H9 (cell line): ENCODE measurements around the gene PPARD. TPM values are rescaled to one million over a fixed set of nuclear protein-coding genes. Genes with fewer than 3 reads are reported as not detected.

Source experiments
- DNase-seq: peaks from one replicate; pipeline ENCODE4 v3.0.0-alpha.2; 2017
- H2AFZ ChIP-seq: one replicate; pipeline ENCODE4 v1.6.1; 2013; ENCODE audit warnings: mild to moderate bottlenecking, low read length, control low read depth, moderate library complexity
- H2AK5ac ChIP-seq: 2 replicates; pipeline ENCODE4 v1.6.1; 2013; ENCODE audit warnings: low read length, control low read depth, mixed read lengths; ENCODE audit not compliant: insufficient read length
- H2BK120ac ChIP-seq: one replicate; pipeline ENCODE4 v1.6.1; 2013; ENCODE audit warnings: low read depth, mild to moderate bottlenecking, low read length, control low read depth, inconsistent platforms; ENCODE audit not compliant: poor library complexity, severe bottlenecking
- H2BK12ac ChIP-seq: 2 replicates; pipeline ENCODE4 v1.6.1; 2013; ENCODE audit warnings: low read length, control low read depth, mixed read lengths, low read depth; ENCODE audit not compliant: insufficient read length
- H2BK15ac ChIP-seq: 2 replicates; pipeline ENCODE4 v1.6.1; 2013; ENCODE audit warnings: low read depth, low read length, control low read depth
- H2BK20ac ChIP-seq: one replicate; pipeline ENCODE4 v1.6.1; 2013; ENCODE audit warnings: low read depth, mild to moderate bottlenecking, low read length, control low read depth, inconsistent platforms; ENCODE audit not compliant: poor library complexity, severe bottlenecking
- H2BK5ac ChIP-seq: 2 replicates; pipeline ENCODE4 v1.6.1; 2013; ENCODE audit warnings: low read length, control low read depth, mixed read lengths; ENCODE audit not compliant: insufficient read length
- H3K14ac ChIP-seq: 2 replicates; pipeline ENCODE4 v1.6.1; 2013; ENCODE audit warnings: low read length, control low read depth; ENCODE audit not compliant: insufficient read depth
- H3K18ac ChIP-seq: 2 replicates; pipeline ENCODE4 v1.6.1; 2013; ENCODE audit warnings: low read depth, mild to moderate bottlenecking, mixed read lengths, low read length, control low read depth; ENCODE audit not compliant: insufficient read length
- H3K23ac ChIP-seq: 2 replicates; pipeline ENCODE4 v1.6.1; 2013; ENCODE audit warnings: low read length, control low read depth, mixed read lengths, low read depth; ENCODE audit not compliant: insufficient read length
- H3K23me2 ChIP-seq: 2 replicates; pipeline ENCODE4 v1.6.1; 2013; ENCODE audit warnings: low read depth, mild to moderate bottlenecking, mixed read lengths, low read length, control low read depth; ENCODE audit not compliant: insufficient read length, poor library complexity, severe bottlenecking
- H3K27ac ChIP-seq: 2 replicates; pipeline ENCODE4 v1.5.1; 2013; ENCODE audit warnings: low read length, control low read depth, mixed read lengths, low read depth; ENCODE audit not compliant: insufficient read length
- H3K27me3 ChIP-seq: 2 replicates; pipeline ENCODE4 v1.6.1; 2013; ENCODE audit warnings: low read length, control low read depth, inconsistent platforms; ENCODE audit not compliant: insufficient read depth
- H3K4ac ChIP-seq: 2 replicates; pipeline ENCODE4 v1.6.1; 2013; ENCODE audit warnings: low read depth, mild to moderate bottlenecking, control low read depth, inconsistent platforms, low read length, moderate library complexity
- H3K4me1 ChIP-seq: 2 replicates; pipeline ENCODE4 v1.6.1; 2013; ENCODE audit warnings: low read length, control low read depth, inconsistent platforms; ENCODE audit not compliant: insufficient read depth
- H3K4me2 ChIP-seq: 2 replicates; pipeline ENCODE4 v1.6.1; 2013; ENCODE audit warnings: low read length, control low read depth, mixed read lengths; ENCODE audit not compliant: insufficient read length, insufficient read depth
- H3K56ac ChIP-seq: 2 replicates; pipeline ENCODE4 v1.6.1; 2013; ENCODE audit warnings: low read depth, mild to moderate bottlenecking, mixed read lengths, low read length, control low read depth; ENCODE audit not compliant: insufficient read length
- H3K79me1 ChIP-seq: 2 replicates; pipeline ENCODE4 v1.6.1; 2013; ENCODE audit warnings: low read depth, mild to moderate bottlenecking, moderate library complexity, low read length, control low read depth, inconsistent platforms; ENCODE audit not compliant: insufficient read depth, poor library complexity, severe bottlenecking
- H3K79me2 ChIP-seq: 2 replicates; pipeline ENCODE4 v1.6.1; 2013; ENCODE audit warnings: low read length, control low read depth, inconsistent platforms; ENCODE audit not compliant: insufficient read depth
- H3K9ac ChIP-seq: 2 replicates; pipeline ENCODE4 v1.6.1; 2013; ENCODE audit warnings: low read length, control low read depth, mixed read lengths; ENCODE audit not compliant: insufficient read length; ENCODE audit errors: extremely low read depth
- H3K9me3 ChIP-seq: one replicate; pipeline ENCODE4 v1.6.1; 2013; ENCODE audit warnings: low read depth, low read length, inconsistent platforms; ENCODE audit not compliant: control insufficient read depth
- H3T11ph ChIP-seq: one replicate; pipeline ENCODE4 v1.6.1; 2013; ENCODE audit warnings: mild to moderate bottlenecking, low read length, control low read depth, inconsistent platforms
- H4K20me1 ChIP-seq: one replicate; pipeline ENCODE4 v1.6.1; 2013; ENCODE audit not compliant: control insufficient read depth, insufficient read length, insufficient read depth
- H4K5ac ChIP-seq: 2 replicates; pipeline ENCODE4 v1.6.1; 2013; ENCODE audit warnings: low read depth, mild to moderate bottlenecking, mixed read lengths, low read length, control low read depth; ENCODE audit not compliant: insufficient read length
- H4K8ac ChIP-seq: replicated peaks from 2 replicates; pipeline ENCODE4 v1.6.1; 2013; ENCODE audit warnings: low read length, control low read depth, mixed read lengths, low read depth; ENCODE audit not compliant: insufficient read length
- H4K91ac ChIP-seq: 2 replicates; pipeline ENCODE4 v1.6.1; 2013; ENCODE audit warnings: low read depth, mild to moderate bottlenecking, moderate library complexity, mixed read lengths, low read length, control low read depth; ENCODE audit not compliant: insufficient read length
- H3K27ac Mint-ChIP-seq, 3 experiments: 2 replicates in 2 of 3; 3 replicates in 1 of 3; pipeline ENCODE4 v1.8.0; 2020 to 2021; ENCODE audit warnings: mixed read lengths in 3 of 3, mild to moderate bottlenecking in 1 of 3, moderate library complexity in 1 of 3
- H3K27me3 Mint-ChIP-seq: 2 replicates; pipeline ENCODE4 v1.8.0; 2021; ENCODE audit warnings: low read depth, mild to moderate bottlenecking, moderate library complexity, mixed read lengths
- H3K36me3 Mint-ChIP-seq, 3 experiments: 2 replicates in 2 of 3; 3 replicates in 1 of 3; pipeline ENCODE4 v1.8.0; 2020 to 2021; ENCODE audit warnings: low read depth in 3 of 3, mixed read lengths in 3 of 3; ENCODE audit not compliant: insufficient read depth in 1 of 3
- H3K4me1 Mint-ChIP-seq, 2 experiments: 2 replicates each; pipeline ENCODE4 v1.8.0; 2020; ENCODE audit warnings: mixed read lengths in 2 of 2
- H3K4me3 Mint-ChIP-seq, 2 experiments: 2 replicates in 1 of 2; 3 replicates in 1 of 2; pipeline ENCODE4 v1.8.0; 2020 to 2021; ENCODE audit warnings: mild to moderate bottlenecking in 2 of 2, mixed read lengths in 2 of 2, moderate library complexity in 1 of 2
- H3K9me3 Mint-ChIP-seq, 2 experiments: 2 replicates in 1 of 2; 3 replicates in 1 of 2; pipeline ENCODE4 v1.8.0; 2020; ENCODE audit warnings: mild to moderate bottlenecking in 2 of 2, mixed read lengths in 2 of 2, moderate library complexity in 1 of 2
- WGBS: extraction: QIAGEN DNeasy Blood & Tissue Kit; methylation state at CpG from one replicate; pipeline ENCODE4 v1.1.7; 2013; ENCODE audit warnings: missing lambda C conversion rate, low lambda C conversion rate, mixed read lengths; ENCODE audit not compliant: insufficient read length; ENCODE audit errors: extremely low coverage; 5-methylcytosine and 5-hydroxymethylcytosine counted together
- total RNA-seq: library from RNA; stranded (reverse); gene quantifications from 2 replicates; pipeline ENCODE4 v1.2.1, GENCODE V29; 2021
- TF ChIP-seq, protein P1 (sequence below): fragments of 200-600 bp; sonication (generic); conservative IDR thresholded peaks from 3 replicates; pipeline ENCODE4 v1.8.0; 2021; ENCODE audit warnings: antibody characterized with exemption, mild to moderate bottlenecking

The PPARD gene
- total RNA-seq, 1 experiment from 2014 or later, result 11.7 TPM

DNA sequence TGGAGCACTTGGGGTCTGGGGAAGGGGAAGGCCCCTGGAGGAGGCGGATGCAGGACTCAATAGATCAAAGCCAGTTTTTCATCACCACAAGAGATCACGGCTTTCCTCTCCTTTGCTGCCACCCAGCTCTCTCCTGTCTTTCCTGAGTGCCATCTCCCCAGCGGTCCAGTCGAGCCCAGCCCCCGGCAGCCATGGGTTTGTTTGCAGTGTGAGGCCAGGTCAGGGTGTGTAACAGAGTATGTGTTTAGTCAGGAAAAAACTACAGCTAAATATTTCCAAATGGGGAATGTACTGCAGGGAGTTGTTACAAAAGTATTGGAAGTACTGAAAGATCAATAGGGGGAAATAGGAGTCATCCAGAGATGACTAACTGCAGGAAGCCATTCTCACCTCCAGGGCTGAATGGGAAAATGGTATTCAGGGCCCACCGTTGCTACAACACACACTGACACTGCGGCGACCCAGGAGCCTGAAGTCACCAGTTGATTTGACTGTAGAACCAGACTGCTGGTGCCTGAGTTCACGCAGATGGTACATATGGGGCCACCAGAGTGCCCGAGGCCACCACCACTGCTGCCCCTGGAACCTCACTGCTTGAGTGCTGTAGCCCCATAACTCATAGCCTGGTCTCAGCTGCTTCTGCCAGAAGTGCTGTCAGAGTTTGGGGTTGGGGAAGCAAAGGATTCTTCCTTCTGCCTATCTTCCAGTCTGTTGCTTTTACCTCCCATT lies 86.2 kb downstream of the PPARD start:
- Histone ChIP-seq H4K5ac (no peak overlapping the region), H3K79me2 (no peaks in the 10 kb centered on the region), H3K79me1 (no peaks in the 10 kb centered on the region), H3T11ph (no peak overlapping the region), H3K23me2 (no peaks in the 10 kb centered on the region), H3K56ac (no peak overlapping the region), H4K8ac (no peak overlapping the region), H2BK20ac (no peak overlapping the region), H3K14ac (no peak overlapping the region), H2BK12ac (no peak overlapping the region), H3K18ac (no peak overlapping the region), H4K20me1 (no peaks in the 10 kb centered on the region), H2BK15ac (no peak overlapping the region), H2AK5ac (no peak overlapping the region), H3K27me3 (no peaks in the 10 kb centered on the region), H3K9me3 (peaks cover 5% of the 10 kb centered on the region), H4K91ac (no peak overlapping the region), H2BK5ac (no peak overlapping the region), H2AFZ (no peak overlapping the region), H3K27ac (no peak overlapping the region), H2BK120ac (no peak overlapping the region), H3K9ac (no peak overlapping the region), H3K4me1 (peaks cover 8% of the 10 kb centered on the region; the same call in 1 of the 2 replicates), H3K4ac (no peak overlapping the region), H3K4me2 (no peak overlapping the region), H3K23ac (no peak overlapping the region)
- Mint-ChIP-seq H3K9me3 (peaks cover 8 to 11% of the 10 kb centered on the region in 2 experiments; a peak in 4 of 5 replicates), H3K27me3 (no peaks in the 10 kb centered on the region; the same call in 1 of the 2 replicates), H3K27ac (peak overlapping the region; percentile 27 to 68 (median 64); a peak in 3 of 7 replicates), H3K4me1 (peaks cover 21 to 41% of the 10 kb centered on the region in 2 experiments), H3K36me3 (peaks cover 20 to 29% (median 22%) of the 10 kb centered on the region in 3 experiments), H3K4me3 (no peak overlapping the region; a peak in 1 of 5 replicates)
- WGBS, result no CpG with 5 or more reads among the region's 10 CpGs
- TF ChIP-seq, protein P1, sequence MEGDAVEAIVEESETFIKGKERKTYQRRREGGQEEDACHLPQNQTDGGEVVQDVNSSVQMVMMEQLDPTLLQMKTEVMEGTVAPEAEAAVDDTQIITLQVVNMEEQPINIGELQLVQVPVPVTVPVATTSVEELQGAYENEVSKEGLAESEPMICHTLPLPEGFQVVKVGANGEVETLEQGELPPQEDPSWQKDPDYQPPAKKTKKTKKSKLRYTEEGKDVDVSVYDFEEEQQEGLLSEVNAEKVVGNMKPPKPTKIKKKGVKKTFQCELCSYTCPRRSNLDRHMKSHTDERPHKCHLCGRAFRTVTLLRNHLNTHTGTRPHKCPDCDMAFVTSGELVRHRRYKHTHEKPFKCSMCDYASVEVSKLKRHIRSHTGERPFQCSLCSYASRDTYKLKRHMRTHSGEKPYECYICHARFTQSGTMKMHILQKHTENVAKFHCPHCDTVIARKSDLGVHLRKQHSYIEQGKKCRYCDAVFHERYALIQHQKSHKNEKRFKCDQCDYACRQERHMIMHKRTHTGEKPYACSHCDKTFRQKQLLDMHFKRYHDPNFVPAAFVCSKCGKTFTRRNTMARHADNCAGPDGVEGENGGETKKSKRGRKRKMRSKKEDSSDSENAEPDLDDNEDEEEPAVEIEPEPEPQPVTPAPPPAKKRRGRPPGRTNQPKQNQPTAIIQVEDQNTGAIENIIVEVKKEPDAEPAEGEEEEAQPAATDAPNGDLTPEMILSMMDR, result no peak
- DNase-seq, result no peak
